Neutrophil (primary cell): ENCODE results near the gene NISCH.

ENCODE experiments used
- H3K27ac ChIP-seq: fragments of 200-600 bp; sonication (generic); 2 replicates; pipeline ENCODE4 v1.5.1; 2016; ENCODE audit warnings: mild to moderate bottlenecking, moderate library complexity
- H3K27me3 ChIP-seq: fragments of 200-600 bp; sonication (generic); 2 replicates; pipeline ENCODE4 v1.6.0; 2016; ENCODE audit warnings: mild to moderate bottlenecking
- H3K36me3 ChIP-seq: fragments of 200-600 bp; sonication (generic); 2 replicates; pipeline ENCODE4 v1.5.1; 2017
- H3K4me1 ChIP-seq, 2 experiments: fragments of 200-600 bp in 1 of 2; sonication (generic) in 1 of 2; 1 replicate in 1 of 2; 2 replicates in 1 of 2; pipeline versions ENCODE4 v1.5.1 to v1.6.1; 2013 to 2016; ENCODE audit warnings: low read depth in 1 of 2, low read length in 1 of 2, mild to moderate bottlenecking in 1 of 2, moderate library complexity in 1 of 2; ENCODE audit not compliant: control insufficient read depth in 1 of 2, insufficient read depth in 1 of 2
- H3K4me3 ChIP-seq, 2 experiments: fragments of 200-600 bp in 1 of 2; sonication (generic) in 1 of 2; 1 replicate in 1 of 2; 2 replicates in 1 of 2; pipeline ENCODE4 v1.5.1; 2013 to 2016; ENCODE audit warnings: low read depth in 1 of 2, low read length in 1 of 2, mild to moderate bottlenecking in 1 of 2, moderate library complexity in 1 of 2
- H3K9me3 ChIP-seq: fragments of 200-600 bp; sonication (generic); 2 replicates; pipeline ENCODE4 v1.5.1; 2016
- TF ChIP-seq, protein P1 (sequence below): fragments of 200-600 bp; sonication (generic); IDR thresholded peaks from 2 replicates; pipeline ENCODE4 v1.5.1; 2016; ENCODE audit warnings: antibody characterized with exemption

NISCH gene

DNA sequence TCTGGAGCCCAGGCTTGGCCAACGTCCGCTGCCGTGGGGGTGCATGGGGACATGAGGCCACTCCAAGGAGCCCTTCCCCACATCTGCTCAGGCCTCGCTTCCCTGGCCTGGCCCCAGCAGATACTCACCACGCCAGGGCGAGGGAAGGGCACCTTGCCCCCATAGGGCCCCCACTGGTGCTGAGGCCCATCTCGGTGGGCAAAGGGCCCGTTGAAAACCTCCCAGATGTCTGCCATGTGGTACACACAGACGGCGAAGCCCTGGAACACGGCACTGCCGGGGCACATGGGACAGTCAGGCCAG is 15.2 kb upstream of the NISCH start:
- H3K9me3 ChIP-seq: no peaks in the 10 kb centered on the region
- no peaks in the 10 kb centered on the region for H3K36me3 ChIP-seq
- H3K27me3 ChIP-seq: no peaks in the 10 kb centered on the region
- TF ChIP-seq, protein P1, sequence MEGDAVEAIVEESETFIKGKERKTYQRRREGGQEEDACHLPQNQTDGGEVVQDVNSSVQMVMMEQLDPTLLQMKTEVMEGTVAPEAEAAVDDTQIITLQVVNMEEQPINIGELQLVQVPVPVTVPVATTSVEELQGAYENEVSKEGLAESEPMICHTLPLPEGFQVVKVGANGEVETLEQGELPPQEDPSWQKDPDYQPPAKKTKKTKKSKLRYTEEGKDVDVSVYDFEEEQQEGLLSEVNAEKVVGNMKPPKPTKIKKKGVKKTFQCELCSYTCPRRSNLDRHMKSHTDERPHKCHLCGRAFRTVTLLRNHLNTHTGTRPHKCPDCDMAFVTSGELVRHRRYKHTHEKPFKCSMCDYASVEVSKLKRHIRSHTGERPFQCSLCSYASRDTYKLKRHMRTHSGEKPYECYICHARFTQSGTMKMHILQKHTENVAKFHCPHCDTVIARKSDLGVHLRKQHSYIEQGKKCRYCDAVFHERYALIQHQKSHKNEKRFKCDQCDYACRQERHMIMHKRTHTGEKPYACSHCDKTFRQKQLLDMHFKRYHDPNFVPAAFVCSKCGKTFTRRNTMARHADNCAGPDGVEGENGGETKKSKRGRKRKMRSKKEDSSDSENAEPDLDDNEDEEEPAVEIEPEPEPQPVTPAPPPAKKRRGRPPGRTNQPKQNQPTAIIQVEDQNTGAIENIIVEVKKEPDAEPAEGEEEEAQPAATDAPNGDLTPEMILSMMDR: no peak
- H3K4me3 ChIP-seq: no peak overlapping the region
- no peaks in the 10 kb centered on the region for H3K4me1 ChIP-seq
- H3K27ac ChIP-seq: no peak overlapping the region

DNA sequence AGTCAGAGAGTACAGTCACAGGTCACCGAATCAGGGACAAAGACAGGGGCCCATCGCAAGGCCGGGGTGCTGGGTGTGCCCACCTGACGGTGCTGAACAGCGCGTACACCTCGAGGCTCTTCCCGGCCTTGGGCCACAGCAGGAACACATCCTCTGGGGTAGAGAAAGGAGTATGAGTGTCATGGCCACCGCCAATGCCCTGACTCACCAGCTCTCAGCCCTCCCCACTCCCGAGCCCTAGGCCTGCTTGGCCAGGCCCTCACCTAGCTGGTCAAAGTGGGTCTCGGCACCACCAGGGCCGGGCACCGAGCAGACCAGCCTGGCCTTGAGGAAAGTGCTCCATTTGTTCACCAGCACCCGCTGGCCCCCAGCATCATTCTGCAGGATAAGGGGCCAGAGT is 14.7 kb upstream of the NISCH start:
- Histone ChIP-seq H3K9me3 (no peaks in the 10 kb centered on the region), H3K4me1 (no peaks in the 10 kb centered on the region), H3K27ac (no peak overlapping the region), H3K27me3 (no peaks in the 10 kb centered on the region), H3K36me3 (no peaks in the 10 kb centered on the region), H3K4me3 (no peak overlapping the region)
- TF ChIP-seq, protein P1: no peak

DNA sequence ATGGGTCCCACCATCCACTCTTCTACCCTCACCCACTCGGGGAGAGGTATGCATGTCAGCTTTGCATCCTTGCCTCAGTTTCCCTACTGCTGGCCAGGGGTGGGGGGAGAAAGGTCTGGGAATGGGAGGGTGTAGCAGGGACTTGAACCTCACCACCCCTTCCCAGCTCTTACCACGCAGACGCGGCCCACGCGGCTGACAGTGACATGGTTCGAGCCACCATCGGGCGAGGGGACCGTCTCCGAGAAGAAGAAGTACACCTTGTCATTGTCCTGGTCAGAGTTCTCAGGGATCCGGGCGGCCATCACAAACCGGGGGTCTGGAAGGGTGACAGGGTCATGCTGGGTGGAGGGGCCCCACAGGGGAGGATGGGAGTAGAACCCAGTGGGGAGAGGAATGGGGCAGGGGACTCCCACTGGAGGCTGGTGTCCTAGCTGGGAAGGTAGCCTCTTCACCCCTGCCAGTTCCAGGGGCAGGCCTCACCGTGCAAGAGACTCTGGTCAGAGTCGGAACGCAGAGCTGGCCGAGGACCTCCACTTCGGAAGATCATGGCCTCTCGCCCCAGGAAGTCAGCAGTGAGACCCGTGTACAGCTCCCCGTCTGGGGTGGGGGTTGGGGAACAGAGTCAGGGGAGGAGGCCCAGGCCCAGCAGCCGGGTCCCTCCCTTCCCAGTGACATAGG is 14.2 kb upstream of the NISCH start:
- no peak overlapping the region for H3K4me3 ChIP-seq
- no peaks in the 10 kb centered on the region for H3K36me3 ChIP-seq
- no peaks in the 10 kb centered on the region for H3K9me3 ChIP-seq
- H3K27ac ChIP-seq: no peak overlapping the region
- H3K27me3 ChIP-seq: no peaks in the 10 kb centered on the region
- no peaks in the 10 kb centered on the region for H3K4me1 ChIP-seq
- TF ChIP-seq, protein P1: no peak

DNA sequence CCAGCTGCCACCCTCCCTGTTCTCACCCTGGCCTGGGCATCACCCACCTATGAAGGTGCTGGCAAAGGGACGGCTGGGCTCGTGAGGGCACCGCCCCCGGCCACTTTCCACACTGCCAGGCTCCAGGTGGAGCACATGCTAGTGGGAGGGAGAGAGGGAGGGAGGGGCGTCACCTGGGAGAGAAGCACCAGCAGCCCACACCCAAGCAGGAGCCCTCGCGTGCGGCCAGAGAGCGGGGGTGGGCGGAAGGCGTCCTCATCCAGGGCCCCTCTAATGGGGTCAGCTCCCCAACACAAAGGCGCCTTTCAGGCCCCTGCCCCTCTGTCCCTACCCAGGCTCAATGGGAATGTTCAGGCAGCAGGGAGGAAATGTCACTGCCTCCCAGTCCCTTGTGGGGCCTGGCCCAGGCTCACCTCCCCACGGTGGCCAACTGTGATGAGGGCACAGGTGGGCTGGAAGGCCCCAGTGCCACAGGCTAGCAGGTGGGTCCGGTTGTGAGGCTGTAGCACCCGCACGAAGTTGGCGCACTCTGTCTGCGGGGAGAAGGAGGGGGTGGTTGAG is 13.6 kb upstream of the NISCH start:
- H3K4me1 ChIP-seq: no peaks in the 10 kb centered on the region
- no peak overlapping the region for H3K4me3 ChIP-seq
- TF ChIP-seq, protein P1: no peak
- H3K27ac ChIP-seq: no peak overlapping the region
- no peaks in the 10 kb centered on the region for H3K27me3 ChIP-seq
- no peaks in the 10 kb centered on the region for H3K36me3 ChIP-seq
- H3K9me3 ChIP-seq: no peaks in the 10 kb centered on the region

DNA sequence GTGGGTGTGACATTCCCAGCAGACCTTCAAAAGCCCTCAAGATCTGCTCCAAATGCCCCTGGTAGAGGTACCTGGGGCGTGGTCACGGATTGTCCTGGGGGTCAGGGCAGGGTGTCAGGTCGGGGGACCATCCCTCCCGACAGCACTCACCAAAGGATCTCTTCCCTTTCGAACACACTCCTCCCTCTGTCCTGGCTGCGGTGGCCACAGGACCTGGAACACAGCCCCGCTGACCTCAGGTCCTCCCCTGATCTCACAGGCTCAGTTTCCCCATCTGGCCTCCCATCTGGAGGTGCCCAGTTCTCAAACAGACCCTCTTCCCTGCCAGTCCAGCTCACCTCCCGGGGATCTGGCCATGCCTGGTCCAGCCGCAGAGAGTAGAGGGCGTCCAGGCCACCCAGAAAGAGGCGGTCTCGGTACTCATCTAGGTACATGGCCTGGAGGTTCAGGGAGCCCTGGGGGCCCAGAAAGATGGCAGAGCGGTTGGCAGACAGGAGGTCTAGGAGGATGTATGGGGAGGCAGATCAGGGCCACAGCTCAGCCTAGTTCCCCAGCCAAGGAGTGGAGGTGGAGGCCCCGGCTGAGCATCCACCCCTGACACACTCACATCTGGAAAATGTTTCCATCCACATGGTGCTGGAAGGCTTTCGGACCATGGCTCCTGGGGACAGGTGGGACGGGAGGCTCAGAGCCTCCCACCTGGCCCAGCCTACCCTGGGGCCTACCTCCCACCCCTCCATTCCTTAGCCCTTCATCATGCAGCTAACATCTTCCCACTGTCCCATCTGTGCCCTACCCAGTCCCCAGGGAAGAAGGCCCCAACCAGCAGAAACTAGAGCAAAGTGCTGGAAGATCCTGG is 12.8 kb upstream of the NISCH start:
- TF ChIP-seq, protein P1: no peak
- Histone ChIP-seq H3K27me3 (no peaks in the 10 kb centered on the region), H3K4me3 (no peak overlapping the region)

More for the DNA sequence above, 12.8 kb upstream of the NISCH start:
- Histone ChIP-seq H3K4me1 (no peaks in the 10 kb centered on the region), H3K36me3 (no peaks in the 10 kb centered on the region), H3K27ac (no peak overlapping the region), H3K9me3 (no peaks in the 10 kb centered on the region)
